HG02981 (cell line): ENCODE measurements around the gene TMEM184A.

ENCODE experiments used
- ATAC-seq: cut with Tn5 transposase; IDR thresholded peaks from one replicate; pipeline ENCODE4 v1.9.1; 2021; ENCODE audit warnings: mild to moderate bottlenecking, moderate library complexity; ENCODE audit not compliant: unreplicated experiment

The TMEM184A gene

DNA sequence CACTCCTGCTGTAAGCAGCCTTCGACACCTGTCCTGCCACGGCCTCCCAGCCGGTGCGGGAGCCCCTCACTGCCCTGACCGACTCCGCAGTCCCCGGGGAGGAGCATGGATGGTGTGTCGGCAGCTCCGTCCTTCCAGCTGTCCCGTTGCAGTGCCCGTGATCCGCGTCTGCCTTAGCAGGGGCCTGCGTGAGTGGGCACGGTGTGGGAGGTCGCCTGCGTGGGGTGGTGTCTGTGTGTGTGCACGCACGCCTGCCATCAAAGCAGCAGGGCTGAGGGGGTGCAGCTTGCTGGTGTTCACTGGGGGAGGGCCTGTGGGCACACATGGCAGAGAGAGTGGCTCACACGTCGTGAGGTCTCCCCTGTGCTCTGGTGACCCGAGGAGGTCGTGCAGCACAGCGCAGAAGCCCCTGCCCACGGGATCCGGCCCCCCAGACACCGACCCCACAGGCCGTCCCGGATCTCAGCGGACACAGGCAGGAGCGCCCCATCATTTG lies 15.2 kb downstream of the TMEM184A start:
- ATAC-seq = no peak

DNA sequence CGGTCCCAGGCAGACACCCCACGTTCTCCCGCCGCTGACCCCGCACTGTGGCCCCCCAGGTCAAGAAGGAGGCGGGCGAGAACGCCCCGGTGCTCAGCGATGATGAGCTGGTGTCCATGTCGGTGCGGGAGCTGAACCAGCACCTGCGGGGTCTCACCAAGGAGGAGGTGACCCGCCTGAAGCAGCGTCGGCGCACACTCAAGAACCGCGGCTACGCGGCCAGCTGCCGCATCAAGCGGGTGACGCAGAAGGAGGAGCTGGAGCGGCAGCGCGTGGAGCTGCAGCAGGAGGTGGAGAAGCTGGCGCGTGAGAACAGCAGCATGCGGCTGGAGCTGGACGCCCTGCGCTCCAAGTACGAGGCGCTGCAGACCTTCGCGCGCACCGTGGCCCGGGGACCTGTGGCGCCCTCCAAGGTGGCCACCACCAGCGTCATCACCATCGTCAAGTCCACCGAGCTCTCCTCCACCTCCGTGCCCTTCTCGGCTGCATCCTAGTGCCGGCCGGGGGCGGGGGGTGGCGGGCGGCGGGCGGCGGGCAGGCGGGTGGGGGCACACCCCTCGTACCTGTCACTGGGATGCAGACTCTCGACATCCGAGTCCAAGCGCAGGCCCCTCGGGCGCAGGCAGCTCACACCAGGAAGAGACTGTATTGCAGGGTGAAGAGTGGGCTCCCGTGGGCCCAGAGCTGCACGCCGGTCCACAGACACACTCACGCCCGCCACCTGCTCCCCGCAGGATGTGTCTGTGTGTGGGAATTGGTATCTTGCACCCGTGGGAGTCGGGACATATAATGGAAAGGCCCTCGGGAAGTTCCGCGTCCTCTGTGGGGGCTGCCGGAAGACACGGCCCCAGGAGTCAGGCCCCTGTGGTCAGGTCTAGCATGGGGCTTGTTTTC lies 15.9 kb downstream of the TMEM184A start:
- ATAC-seq = no peak

DNA sequence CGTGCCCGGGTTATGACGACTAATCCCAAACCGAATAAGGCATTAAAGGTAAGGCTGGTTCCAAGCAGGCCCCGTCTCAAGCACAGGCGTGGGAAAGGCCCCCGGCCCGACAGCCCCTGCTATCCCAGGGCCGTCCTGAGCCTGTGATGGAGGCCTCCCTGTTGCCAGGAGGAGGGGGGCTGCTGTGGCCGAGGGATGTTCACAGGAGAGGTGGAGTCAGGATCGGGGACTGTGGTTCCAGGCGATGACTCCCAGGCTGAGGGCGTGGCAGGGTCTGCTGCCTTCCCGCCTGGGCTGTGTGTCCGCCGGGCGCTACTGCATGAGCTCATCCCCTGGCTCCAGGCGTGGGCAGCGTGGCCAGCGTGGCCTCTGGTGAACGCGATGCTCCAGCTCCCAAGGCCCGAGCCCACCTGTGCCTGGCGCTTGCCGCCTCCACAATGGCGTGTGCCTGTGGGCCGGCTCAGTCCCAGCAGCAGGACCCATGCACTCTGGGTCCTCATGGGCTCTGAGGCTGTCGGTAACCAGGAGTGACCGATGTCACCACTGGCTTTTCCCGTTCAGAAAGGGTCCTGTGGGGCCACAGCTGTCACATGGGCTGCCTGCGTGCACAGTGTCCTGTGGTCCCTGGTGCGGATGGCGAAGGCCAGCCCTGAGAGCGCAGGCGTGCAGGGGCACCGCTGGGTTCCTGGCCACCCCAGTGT lies 16.7 kb downstream of the TMEM184A start:
- ATAC-seq = no peak

DNA sequence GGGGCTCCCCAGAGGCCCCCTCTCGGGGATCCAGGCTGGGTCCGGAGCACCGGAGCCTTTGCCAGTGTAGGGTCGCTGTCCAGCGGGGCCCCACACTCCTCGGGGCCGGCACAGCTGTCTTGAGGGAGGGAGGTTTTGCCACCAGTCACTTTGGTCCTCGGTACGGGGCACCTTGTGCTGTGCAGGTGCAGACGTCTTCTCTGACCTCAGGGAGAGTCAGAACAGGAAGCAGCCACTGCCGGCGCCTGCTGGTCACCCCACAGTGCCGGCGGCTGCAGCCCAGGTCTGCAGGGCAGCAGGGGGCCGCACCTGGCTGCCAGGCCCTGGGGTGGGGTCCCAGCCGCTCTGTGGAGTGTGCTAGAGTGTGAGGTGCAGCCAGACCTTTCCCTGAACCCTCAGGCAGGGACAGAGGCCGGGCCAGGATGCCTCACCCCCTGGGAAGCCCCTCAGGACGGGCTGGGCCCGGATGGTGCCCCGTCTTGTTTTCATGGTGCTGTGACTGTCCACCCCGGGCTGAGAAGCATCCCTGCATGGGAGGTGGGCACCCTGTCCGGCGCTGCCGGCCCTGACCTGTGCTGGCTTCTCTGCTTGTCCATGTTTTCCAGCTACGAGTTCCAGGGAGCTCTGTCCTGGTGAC lies 17.3 kb downstream of the TMEM184A start:
- ATAC-seq = no peak

DNA sequence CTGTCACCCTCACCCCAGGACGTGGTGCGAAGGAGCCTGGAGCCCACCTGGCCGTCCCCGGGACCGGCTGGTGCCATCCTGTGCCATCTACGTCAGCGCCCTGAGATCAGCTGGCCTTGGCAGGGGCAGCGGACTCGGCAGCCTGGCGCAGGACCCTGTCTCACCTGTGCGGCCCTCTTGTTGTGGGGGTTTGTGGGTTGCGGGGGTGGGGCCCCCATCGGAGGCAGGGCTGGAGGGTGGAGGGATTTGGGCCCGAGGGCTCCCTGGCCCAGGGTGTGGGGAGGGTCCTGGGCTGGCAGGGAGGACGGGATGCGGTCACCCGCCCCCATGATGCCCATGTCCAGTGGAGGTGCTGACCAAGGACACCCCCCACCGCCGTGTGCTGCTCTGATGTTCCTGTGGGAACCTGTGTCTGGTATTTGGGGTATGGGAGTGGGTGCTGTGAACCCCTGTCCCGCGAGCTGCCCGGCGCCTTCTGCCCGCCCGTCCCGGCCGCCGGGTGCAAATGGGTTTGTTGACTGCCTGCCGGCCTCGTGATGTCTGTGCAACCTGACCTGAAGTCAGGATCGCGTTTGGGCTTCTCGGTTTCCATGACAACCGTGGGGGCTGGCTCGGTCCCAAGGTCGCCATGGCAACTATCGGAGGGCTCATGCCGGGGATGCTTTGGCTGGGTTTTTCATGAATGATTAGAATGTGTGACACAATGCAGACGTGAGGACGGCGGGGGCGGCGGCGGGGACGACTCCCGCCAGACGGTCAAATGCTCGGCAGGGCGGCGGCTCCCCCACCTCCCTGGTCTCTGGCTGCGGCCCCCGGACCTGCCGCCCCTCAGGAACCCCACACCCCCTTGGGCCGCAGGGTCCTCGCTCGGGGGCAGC lies 18.2 kb downstream of the TMEM184A start:
- no peak for ATAC-seq

DNA sequence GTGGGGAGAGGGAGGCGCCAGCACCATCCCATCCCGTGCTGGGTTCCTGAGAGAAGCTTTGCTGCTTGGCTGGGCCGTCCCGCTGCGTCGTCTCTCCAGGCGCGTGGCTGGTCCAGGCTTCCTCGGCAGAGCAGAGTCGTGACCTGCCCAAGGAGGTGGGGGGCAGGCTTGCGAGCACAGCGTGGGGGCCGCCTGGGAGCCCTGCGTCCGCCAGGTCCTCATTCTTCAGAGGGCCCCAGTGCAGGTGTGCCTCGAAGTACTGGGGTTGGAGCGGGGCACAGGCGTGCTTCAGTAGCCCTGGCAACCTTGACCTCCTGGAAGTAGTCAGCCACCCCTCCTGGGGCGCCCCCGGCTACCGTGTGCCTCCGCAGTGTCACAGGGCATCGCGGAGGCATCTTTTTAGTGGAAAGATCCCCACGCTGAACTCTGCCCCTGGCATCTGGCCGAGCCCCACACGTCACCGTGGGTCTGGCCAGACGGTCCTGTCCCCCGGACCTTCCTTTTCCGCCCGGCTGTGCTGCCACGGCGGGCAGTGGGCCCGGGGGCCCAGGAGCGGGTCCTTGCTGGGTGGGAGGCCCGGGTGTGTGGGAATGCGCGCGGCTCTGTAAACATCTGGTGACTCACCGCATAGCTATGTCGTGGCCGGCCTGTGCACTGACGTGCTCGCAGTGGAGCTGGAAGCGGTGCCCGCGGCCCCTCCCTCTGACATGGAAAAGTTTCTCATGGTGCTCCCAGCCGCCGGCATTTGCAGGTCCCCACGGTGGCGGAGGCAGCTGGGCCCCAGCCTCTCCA lies 19.1 kb downstream of the TMEM184A start:
- no peak for ATAC-seq

DNA sequence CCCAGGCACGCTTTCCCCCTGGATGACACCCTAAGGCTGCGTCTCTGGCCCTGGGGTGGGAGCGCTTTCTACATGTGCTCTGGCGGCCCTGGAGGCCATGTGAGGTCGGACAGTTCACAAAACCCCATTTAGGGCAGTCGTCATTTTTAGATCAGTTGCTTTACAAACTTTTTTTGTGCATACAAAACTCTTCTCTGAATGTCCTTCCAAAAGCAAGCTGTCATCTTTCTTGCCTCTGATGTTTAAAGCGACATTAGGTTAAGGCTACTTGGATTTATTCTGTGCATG lies 19.6 kb downstream of the TMEM184A start:
- ATAC-seq = no peak

DNA sequence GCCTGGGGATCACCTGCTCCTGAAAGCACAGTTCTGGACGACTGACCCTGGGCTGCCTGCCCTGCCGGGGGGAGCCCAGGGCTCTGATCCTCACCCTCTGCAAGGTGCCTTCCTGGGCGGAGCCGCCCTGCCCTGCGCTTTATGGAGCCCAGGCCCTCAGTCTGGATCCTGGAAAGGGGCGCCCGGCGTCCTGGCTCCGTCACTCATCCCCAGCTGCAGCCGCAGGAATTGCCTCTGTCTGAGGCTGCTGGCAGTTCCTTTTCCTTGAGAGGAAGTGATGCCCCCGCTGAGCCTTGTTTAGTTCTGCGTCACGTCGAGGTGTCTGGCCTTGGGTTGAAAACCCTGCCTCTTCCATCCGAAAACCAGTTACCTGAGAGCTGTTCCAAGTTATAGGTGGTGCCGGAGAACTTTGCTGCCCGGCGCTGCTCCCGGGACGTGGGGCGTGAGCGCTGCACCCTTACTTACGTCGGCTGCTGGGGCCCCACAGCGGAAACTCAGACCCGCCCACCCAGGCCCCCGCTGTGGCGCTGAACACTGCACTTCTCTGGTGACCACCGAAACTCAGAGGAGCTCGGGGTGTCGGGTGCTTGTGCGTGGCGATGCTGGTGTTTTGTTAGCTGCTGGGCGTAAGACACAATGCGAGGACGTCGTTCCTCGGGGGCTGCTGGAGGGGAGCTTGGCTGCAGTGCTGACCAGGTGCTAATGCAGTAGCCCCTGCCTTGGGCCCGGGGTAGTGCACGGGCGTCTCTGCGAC lies 20.1 kb downstream of the TMEM184A start:
- no peak for ATAC-seq

DNA sequence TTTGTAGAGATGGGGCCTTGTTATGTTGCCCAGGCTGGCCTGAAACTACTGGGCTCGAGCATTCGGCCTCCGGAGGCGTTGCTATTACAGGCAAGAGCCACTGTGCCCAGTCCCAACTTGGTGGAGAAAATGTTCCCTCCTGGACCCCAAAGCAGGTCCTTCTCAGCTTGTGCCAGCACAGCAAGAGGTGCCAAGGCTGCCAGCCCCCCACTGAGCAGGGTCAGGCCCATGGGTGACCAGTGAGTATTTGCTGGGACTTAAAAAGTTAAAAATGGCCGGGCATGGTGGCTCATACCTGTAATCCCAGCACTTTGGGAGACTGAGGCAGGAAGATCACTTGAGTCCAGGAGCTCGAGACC lies 20.9 kb downstream of the TMEM184A start:
- no peak for ATAC-seq

DNA sequence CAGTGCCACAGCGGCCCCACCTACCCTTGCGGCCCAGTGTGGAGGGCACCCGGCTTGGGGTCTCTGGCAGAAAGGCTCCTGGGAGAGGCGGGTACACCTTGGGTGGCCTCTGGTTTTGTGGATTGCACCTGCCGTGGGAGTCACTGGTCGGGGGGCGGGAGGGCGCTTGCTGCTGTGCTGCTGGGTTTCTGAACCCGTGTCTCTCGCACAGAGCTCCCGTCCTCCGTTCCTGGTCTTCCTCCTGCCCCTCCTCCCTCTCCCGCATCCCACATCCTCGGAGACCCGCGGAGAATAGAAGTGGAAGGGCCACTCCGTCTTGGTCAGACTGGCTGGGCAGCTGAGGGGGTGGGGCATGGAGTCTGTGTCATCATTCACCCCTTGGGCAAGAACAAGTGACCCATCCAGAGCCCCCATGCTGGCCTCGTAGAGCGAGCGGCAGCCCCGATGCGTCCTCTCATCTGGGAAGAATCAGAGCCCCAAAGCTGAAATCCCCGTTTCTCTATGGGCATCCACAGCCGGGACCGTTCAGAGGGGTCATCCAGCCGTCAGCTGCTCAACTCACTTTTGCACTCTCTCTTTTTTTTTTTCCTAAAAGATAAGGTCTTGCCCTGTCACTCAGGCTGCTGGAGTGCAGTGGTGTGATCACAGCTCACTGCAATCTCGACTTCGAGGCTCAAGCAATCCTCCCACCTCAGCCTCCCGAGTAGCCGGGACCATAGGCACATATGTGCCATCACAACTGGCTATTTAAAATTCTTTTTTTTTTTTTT lies 21.5 kb downstream of the TMEM184A start:
- no peak for ATAC-seq

DNA sequence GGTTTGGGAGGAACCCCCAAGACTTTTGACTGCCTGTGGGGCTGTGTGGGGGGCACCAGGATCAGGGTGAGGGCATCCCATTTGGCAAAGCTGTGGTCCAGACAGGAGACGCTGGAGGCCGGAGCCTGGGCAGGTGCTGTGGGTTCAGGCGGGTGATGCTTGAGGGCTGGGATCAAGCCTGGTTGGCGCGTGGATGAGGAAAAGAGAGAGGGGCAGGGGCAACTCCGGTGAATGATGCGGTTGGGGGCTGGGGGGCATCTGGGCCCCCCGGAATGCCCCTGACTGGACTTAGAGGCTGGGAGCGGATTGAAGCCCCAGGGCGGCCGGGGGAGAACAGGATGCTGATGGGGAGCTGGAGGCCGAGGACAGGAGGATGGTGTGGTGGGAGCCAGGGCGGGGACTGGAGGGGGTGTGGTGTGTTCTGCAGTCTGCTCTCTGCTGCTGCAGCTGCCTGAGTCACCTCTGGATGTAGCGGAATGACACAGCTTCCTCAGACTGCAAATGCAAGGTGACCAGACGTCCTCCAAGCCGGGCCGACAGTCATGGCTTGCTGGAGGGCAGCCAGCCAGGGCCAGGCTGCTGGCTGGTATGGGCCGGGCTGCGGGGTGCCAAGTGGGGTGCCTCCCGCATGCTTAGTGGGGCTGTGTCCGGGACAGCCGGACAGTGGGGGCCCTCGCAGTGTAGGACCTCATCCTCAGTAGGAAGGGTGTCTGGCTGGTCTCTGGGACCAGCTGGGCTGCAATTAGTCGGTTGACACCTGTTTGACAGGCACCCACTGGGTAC lies 22.3 kb downstream of the TMEM184A start:
- no peak for ATAC-seq

DNA sequence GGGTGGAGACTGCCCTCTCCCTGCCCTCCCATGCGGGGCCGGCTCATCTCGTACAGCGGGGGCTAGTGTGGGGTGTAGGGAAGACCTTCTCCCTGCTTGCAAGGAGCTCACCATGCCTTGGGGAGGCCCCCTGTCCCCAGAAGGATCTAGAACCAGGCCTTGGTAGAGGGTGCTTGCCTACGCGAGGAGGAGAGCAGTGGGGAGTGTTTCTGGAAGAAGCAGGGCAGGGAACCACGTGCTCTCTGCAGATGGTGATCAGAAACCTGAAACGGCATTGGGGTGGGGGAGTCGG lies 22.8 kb downstream of the TMEM184A start:
- no peak for ATAC-seq

DNA sequence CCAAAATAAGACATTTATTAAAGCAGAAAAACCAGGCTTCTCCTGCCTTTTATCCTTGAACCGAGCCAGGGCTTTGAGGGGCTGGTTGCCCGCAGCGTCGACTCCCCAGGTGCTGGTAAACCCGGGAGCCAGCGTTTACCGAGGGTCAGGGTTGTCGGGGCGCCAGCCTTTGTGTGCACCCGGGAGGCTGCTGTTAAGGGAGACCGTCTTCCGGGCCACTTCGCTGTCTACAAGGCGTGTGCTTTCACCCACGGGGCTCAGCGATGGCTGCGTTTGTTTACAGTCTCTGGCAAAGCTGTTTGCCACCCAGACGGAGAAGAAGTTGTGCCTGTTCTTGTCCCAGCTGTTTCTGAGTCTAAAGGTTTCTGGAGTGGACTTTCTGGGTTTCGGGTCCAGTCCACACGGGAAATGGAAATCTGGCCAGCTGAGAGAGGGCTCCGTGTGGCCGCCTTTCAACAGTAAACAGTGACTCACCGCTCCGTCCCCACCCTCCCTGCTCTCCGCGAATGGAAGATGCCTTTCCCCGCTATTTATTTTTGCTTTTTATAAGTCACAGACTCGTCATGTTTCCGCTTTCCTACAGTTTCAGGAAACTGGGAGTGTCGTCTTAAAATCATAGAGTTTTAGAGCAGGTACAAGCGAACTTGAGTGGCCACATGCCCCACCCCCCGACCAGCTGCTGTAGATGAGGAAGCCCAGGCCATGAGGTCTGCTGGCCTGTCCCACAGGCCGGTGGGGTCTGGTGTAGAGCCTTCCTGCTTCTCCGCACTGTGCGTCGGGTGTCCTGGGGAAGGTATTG lies 23.4 kb downstream of the TMEM184A start:
- ATAC-seq = no peak

DNA sequence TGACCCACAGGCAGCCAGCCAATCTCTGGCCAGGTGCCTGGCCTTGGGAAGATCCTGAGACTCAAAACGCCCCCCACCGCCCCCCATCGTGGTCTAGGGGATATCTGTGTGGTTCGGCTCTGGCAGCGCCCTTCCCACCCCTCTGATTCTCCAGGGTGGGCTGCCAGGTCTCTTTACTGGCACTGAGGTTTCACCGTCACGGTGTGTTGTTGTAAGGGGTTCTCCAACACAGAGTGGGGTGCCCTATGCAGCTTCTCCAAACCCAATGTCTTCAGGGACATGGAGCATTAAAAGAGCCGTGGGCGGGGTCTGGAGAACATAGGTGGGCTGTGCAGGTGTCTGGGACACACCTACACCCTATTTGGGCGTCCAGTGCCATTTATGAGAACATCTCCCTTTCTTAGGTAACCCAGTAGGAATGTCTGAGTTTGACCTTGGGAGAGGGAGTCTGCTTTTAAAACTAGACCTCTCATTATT lies 24.0 kb downstream of the TMEM184A start:
- no peak for ATAC-seq

DNA sequence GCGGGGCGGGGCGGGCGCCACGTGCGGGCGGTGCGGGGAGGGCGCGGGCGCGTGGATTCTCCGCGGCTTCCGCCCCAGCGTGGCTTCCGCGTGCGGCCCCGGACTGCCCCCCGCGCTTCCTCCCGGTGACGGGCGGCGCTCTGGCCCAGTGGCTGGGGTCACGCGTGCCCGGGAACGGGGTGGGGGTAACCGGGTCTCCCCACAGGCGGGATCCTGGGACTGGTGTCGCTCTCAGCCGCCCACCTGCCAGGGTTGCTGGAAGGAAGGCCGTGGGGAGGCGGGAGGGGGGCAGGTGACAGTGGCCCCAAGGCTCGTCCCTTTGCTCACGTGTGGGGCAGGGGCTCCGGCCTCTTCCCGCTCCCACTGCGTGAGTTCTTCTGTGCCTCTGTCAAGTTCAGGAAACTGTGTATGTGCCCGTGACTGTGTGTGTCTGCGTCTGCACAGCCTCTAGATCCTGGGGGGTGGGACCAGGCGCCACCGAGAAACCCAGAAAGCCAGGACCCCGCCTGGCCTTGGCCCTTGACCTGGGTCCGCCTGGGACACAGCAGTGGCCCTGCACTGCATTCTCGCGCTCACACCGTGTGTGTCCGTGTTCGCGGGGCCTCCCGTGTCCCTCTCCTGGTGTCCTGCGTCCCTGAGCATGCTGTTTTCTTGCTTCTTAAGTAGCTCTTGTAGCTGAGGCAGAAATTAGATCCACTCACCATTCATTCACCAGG lies 24.6 kb downstream of the TMEM184A start:
- peak; percentile 2 for ATAC-seq

DNA sequence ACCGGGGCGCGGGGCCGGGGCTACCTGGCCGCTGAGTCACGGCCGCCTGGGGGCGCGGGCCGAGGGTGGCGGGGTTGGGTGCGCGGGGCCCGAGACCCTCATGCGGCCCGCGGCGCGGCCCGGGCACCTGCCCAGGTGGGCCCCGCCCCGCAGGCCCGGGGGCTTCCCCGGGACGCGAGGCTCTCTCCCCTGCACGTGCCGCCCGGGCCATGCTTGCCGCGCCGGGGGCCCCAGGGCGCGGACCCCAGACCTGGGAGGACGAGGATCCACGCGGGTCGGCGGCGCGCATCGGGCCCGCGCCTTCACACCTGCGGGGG lies 25.1 kb downstream of the TMEM184A start:
- peak; percentile 8 for ATAC-seq
